IMR-90 (cell line): ENCODE data around the gene PRADC1. TPM values are rescaled to one million over a fixed set of nuclear protein-coding genes. Genes with fewer than 3 reads are reported as not detected.

Experiments
- ATAC-seq: fragments of 200-7000 bp; cut with Tn5 transposase; 2 replicates; pipeline ENCODE4 v1.9.1; 2020; ENCODE audit warnings: low read depth, mild to moderate bottlenecking, moderate library complexity
- BruUV-seq: library from RNA; stranded (reverse); fragments of 400-500 nt; replicated peaks from 2 replicates; lab custom pipeline; 2021; lab: Mats Ljungman, UMichigan
- CTCF ChIA-PET: fragments of 300-600 bp; formaldehyde crosslinking; extraction: SDS; loops from one replicate; lab custom pipeline; 2021; ENCODE audit warnings: antibody characterized with exemption; lab: Yijun Ruan, JAX
- POLR2A ChIA-PET: fragments of 300-600 bp; sonication (Branson Sonifier 250); formaldehyde crosslinking; loops from one replicate; lab custom pipeline; 2022; ENCODE audit warnings: antibody characterized with exemption; ENCODE audit not compliant: unreplicated experiment; lab: Charles Lee
- DNase-seq: peaks from one replicate; pipeline ENCODE4 v3.0.0; 2013
- H2AFZ ChIP-seq: replicated peaks from 2 replicates; pipeline ENCODE3; 2013; ENCODE audit warnings: low read length, mild to moderate bottlenecking; ENCODE audit not compliant: poor library complexity
- H2AK5ac ChIP-seq: 2 replicates; pipeline ENCODE4 v1.6.1; 2013; ENCODE audit warnings: low read depth, low read length, inconsistent platforms
- H2AK9ac ChIP-seq: replicated peaks from 2 replicates; pipeline ENCODE3; 2013; ENCODE audit warnings: mild to moderate bottlenecking, low read depth, low read length, moderate library complexity; ENCODE audit not compliant: poor library complexity
- H2BK120ac ChIP-seq: 2 replicates; pipeline ENCODE4 v1.6.1; 2013; ENCODE audit warnings: low read depth, low read length, inconsistent platforms
- H2BK15ac ChIP-seq: 3 replicates; pipeline ENCODE4 v1.6.1; 2013; ENCODE audit warnings: low read depth, low read length, inconsistent platforms
- H2BK20ac ChIP-seq: 2 replicates; pipeline ENCODE4 v1.6.1; 2013; ENCODE audit warnings: low read depth, mild to moderate bottlenecking, inconsistent platforms, low read length, moderate library complexity
- H2BK5ac ChIP-seq: 2 replicates; pipeline ENCODE4 v1.6.1; 2013; ENCODE audit warnings: mild to moderate bottlenecking, low read depth, low read length, inconsistent platforms; ENCODE audit not compliant: poor library complexity, severe bottlenecking
- H3K14ac ChIP-seq: replicated peaks from 2 replicates; pipeline ENCODE4 v1.6.1; 2013; ENCODE audit warnings: low read depth, low read length, inconsistent platforms
- H3K18ac ChIP-seq: 2 replicates; pipeline ENCODE4 v1.6.1; 2013; ENCODE audit warnings: low read depth, low read length, control low read depth
- H3K23ac ChIP-seq: 2 replicates; pipeline ENCODE4 v1.6.1; 2013; ENCODE audit warnings: low read depth, low read length, inconsistent platforms
- H3K27ac ChIP-seq: 2 replicates; pipeline ENCODE4 v1.5.1; 2013; ENCODE audit warnings: mild to moderate bottlenecking, control low read depth, low read length; ENCODE audit not compliant: insufficient read depth
- H3K27me3 ChIP-seq: 2 replicates; pipeline ENCODE4 v1.6.1; 2013; ENCODE audit warnings: low read length; ENCODE audit not compliant: control insufficient read depth, insufficient read depth
- H3K36me3 ChIP-seq: 2 replicates; pipeline ENCODE4 v1.6.1; 2013; ENCODE audit warnings: low read length, mixed read lengths; ENCODE audit not compliant: control insufficient read depth, insufficient read depth
- H3K4ac ChIP-seq: 2 replicates; pipeline ENCODE4 v1.6.1; 2013; ENCODE audit warnings: low read depth, low read length, inconsistent platforms
- H3K4me1 ChIP-seq: 2 replicates; pipeline ENCODE4 v1.6.1; 2013; ENCODE audit warnings: low read length, mixed read lengths; ENCODE audit not compliant: control insufficient read depth, insufficient read depth
- H3K4me2 ChIP-seq: 2 replicates; pipeline ENCODE4 v1.6.1; 2013; ENCODE audit warnings: low read depth, mild to moderate bottlenecking, control low read depth, low read length, moderate library complexity
- H3K4me3 ChIP-seq: 2 replicates; pipeline ENCODE4 v1.5.1; 2013; ENCODE audit warnings: low read depth, mild to moderate bottlenecking, control low read depth, low read length, moderate library complexity; ENCODE audit not compliant: insufficient read depth
- H3K56ac ChIP-seq: 2 replicates; pipeline ENCODE4 v1.6.1; 2013; ENCODE audit warnings: low read length, inconsistent platforms; ENCODE audit not compliant: insufficient read depth; ENCODE audit errors: extremely low read depth
- H3K79me1 ChIP-seq, 2 experiments: 2 replicates each; pipeline ENCODE4 v1.6.1; 2013; ENCODE audit warnings: low read length in 2 of 2, inconsistent platforms in 1 of 2, low read depth in 1 of 2
- H3K9ac ChIP-seq: 2 replicates; pipeline ENCODE4 v1.6.1; 2013; ENCODE audit warnings: low read depth, low read length, control low read depth
- H3K9me1 ChIP-seq: 2 replicates; pipeline ENCODE4 v1.6.1; 2013; ENCODE audit warnings: low read length, inconsistent platforms; ENCODE audit not compliant: insufficient read depth
- H3K9me3 ChIP-seq: 2 replicates; pipeline ENCODE4 v1.6.1; 2013; ENCODE audit warnings: low read length; ENCODE audit not compliant: control insufficient read depth, insufficient read depth
- H4K20me1 ChIP-seq: 2 replicates; pipeline ENCODE4 v1.6.1; 2013; ENCODE audit warnings: low read length, inconsistent platforms; ENCODE audit not compliant: insufficient read depth
- H4K5ac ChIP-seq: 2 replicates; pipeline ENCODE4 v1.6.1; 2013; ENCODE audit warnings: mild to moderate bottlenecking, low read depth, low read length, control low read depth
- H4K8ac ChIP-seq, 2 experiments: 2 replicates each; pipeline ENCODE4 v1.6.1; 2013; ENCODE audit warnings: low read depth in 2 of 2, low read length in 2 of 2, control low read depth in 1 of 2, inconsistent platforms in 1 of 2
- H4K91ac ChIP-seq: 2 replicates; pipeline ENCODE4 v1.6.1; 2013; ENCODE audit warnings: low read depth, low read length, inconsistent platforms; ENCODE audit not compliant: insufficient read depth
- BHLHE40 ChIP-seq: fragments of 150-350 bp; IDR thresholded peaks from 2 replicates; pipeline ENCODE4 v1.6.1; 2016; ENCODE audit warnings: mild to moderate bottlenecking, low read depth, low read length
- FOS ChIP-seq: fragments of 150-350 bp; IDR thresholded peaks from 2 replicates; pipeline ENCODE4 v1.6.1; 2016; ENCODE audit warnings: low read depth, low read length
- MAFK ChIP-seq: IDR thresholded peaks from 2 replicates; pipeline ENCODE4 v1.6.1; 2012; ENCODE audit warnings: low read depth, low read length, improper control_type of control experiment
- MAZ ChIP-seq: IDR thresholded peaks from 2 replicates; pipeline ENCODE4 v1.6.1; 2012; ENCODE audit warnings: low read depth, mild to moderate bottlenecking, low read length, improper control_type of control experiment, moderate library complexity, borderline replicate concordance
- NFE2L2 ChIP-seq: fragments of 150-350 bp; IDR thresholded peaks from 2 replicates; pipeline ENCODE4 v1.6.1; 2016; ENCODE audit warnings: low read depth, mild to moderate bottlenecking, low read length
- POLR2A ChIP-seq: IDR thresholded peaks from 2 replicates; pipeline ENCODE4 v1.6.1; 2012; ENCODE audit warnings: mild to moderate bottlenecking, low read depth, low read length
- RAD21 ChIP-seq: IDR thresholded peaks from 2 replicates; pipeline ENCODE4 v1.6.1; 2012; ENCODE audit warnings: low read length, improper control_type of control experiment
- RCOR1 ChIP-seq: IDR thresholded peaks from 2 replicates; pipeline ENCODE4 v1.6.1; 2012; ENCODE audit warnings: mild to moderate bottlenecking, low read length, improper control_type of control experiment; ENCODE audit not compliant: insufficient replicate concordance
- RFX5 ChIP-seq: IDR thresholded peaks from 2 replicates; pipeline ENCODE4 v1.8.0; 2012; ENCODE audit warnings: low read depth, mild to moderate bottlenecking, low read length, moderate library complexity
- WGBS, 2 experiments: methylation state at CpG; one replicate each; pipeline versions ENCODE4 v1.1.5 to v1.1.7; 2013; ENCODE audit warnings: missing lambda C conversion rate in 2 of 2; ENCODE audit not compliant: insufficient read length in 1 of 2; ENCODE audit errors: extremely low coverage in 2 of 2; 5-methylcytosine and 5-hydroxymethylcytosine counted together
- dilution Hi-C: fragments of 300-500 bp; cut with HindIII; formaldehyde crosslinking; loops from one replicate; pipeline ENCODE4 v1.14.3; 2018; ENCODE audit warnings: low sequenced_read_pairs; ENCODE audit not compliant: unreplicated experiment
- in situ Hi-C: fragments of 300-500 bp; cut with MboI; formaldehyde crosslinking; loops from 3 replicates; pipeline ENCODE4 v1.14.3; 2019; ENCODE audit warnings: low sequenced_read_pairs, inconsistent platforms, mixed read lengths
- intact Hi-C: fragments of 100-400 bp; cut with micrococcal nuclease; formaldehyde crosslinking; loops from 2 replicates; pipeline ENCODE4 v1.10.0; 2022
- polyA plus RNA-seq, 3 experiments: library from polyadenylated mRNA; depleted of rRNA; stranded (reverse); fragments of >200 nt; gene quantifications; 2 replicates each; pipeline ENCODE4 v1.2.3, GENCODE V29; 2012; ENCODE audit warnings: low replicate concordance in 1 of 3
- total RNA-seq: library from RNA; depleted of rRNA; stranded (reverse); fragments of >200 nt; gene quantifications from 2 replicates; pipeline ENCODE4 v1.2.3, GENCODE V29; 2012
- TF ChIP-seq, protein P1 (sequence below): conservative IDR thresholded peaks from 2 replicates; pipeline ENCODE4 v1.5.1; 2012; ENCODE audit warnings: mild to moderate bottlenecking, low read depth, low read length, improper control_type of control experiment

Gene PRADC1
- total and polyA plus RNA-seq, 2 of the 4 experiments (the other 2 are of a cell fraction) = 13.1 to 18.4 TPM

- peaks cover 6% of the 10 kb centered on the region; the same call in 1 of the 2 replicates for H3K4me1 ChIP-seq
- no peak overlapping the region for H4K8ac ChIP-seq
- H3K14ac ChIP-seq = no peak overlapping the region
- in situ Hi-C loops = no loop called here
- CTCF ChIA-PET = interaction anchor here (1.0 to 2.4 kb wide), 7 partner anchors 11 to 319 kb away, joined by 3 to 11 read pairs (median 5); no protein-coding TSS in a partner anchor
- H2AK9ac ChIP-seq = no peak overlapping the region
- no peaks in the 10 kb centered on the region for H3K9me3 ChIP-seq
- no peak overlapping the region for H3K4ac ChIP-seq
- no peak overlapping the region for H2AFZ ChIP-seq
- H3K27me3 ChIP-seq = peaks cover 14% of the 10 kb centered on the region
- H3K36me3 ChIP-seq = no peaks in the 10 kb centered on the region
- no TSS peak for BruUV-seq
- intact Hi-C loops = loop anchor here (1.0 to 2.0 kb wide), 2 partner anchors 127 to 320 kb away; no protein-coding TSS in a partner anchor
- H3K4me3 ChIP-seq = no peak overlapping the region
- H4K20me1 ChIP-seq = no peaks in the 10 kb centered on the region
- dilution Hi-C loops = no loop called here
- H2BK120ac ChIP-seq = no peak overlapping the region
- DNase-seq = no peak
- H3K23ac ChIP-seq = no peak overlapping the region
- H2AK5ac ChIP-seq = no peak overlapping the region
- peaks cover 9 to 24% of the 10 kb centered on the region in 2 experiments; a peak in 3 of 4 replicates for H3K79me1 ChIP-seq
- no peak overlapping the region for H3K18ac ChIP-seq
- no peak overlapping the region for H4K91ac ChIP-seq
- 0 out of 2 replicates have a peak, but pooled peaks cover 5% of the 10 kb centered on the region for H3K9me1 ChIP-seq
- H4K5ac ChIP-seq = no peak overlapping the region
- TF ChIP-seq RCOR1 (no peak), POLR2A (no peak), BHLHE40 (no peak), RFX5 (no peak), MAFK (no peak), MAZ (no peak), NFE2L2 (no peak), RAD21 (no peak), FOS (no peak)
- TF ChIP-seq, protein P1, sequence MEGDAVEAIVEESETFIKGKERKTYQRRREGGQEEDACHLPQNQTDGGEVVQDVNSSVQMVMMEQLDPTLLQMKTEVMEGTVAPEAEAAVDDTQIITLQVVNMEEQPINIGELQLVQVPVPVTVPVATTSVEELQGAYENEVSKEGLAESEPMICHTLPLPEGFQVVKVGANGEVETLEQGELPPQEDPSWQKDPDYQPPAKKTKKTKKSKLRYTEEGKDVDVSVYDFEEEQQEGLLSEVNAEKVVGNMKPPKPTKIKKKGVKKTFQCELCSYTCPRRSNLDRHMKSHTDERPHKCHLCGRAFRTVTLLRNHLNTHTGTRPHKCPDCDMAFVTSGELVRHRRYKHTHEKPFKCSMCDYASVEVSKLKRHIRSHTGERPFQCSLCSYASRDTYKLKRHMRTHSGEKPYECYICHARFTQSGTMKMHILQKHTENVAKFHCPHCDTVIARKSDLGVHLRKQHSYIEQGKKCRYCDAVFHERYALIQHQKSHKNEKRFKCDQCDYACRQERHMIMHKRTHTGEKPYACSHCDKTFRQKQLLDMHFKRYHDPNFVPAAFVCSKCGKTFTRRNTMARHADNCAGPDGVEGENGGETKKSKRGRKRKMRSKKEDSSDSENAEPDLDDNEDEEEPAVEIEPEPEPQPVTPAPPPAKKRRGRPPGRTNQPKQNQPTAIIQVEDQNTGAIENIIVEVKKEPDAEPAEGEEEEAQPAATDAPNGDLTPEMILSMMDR = no peak
- no peak overlapping the region for H2BK15ac ChIP-seq
- peak overlapping the region; percentile 16; the same call in 1 of the 2 replicates for H3K27ac ChIP-seq
- no peak overlapping the region for H3K9ac ChIP-seq
- no peak overlapping the region for H3K56ac ChIP-seq
- H2BK5ac ChIP-seq = no peak overlapping the region
- H3K4me2 ChIP-seq = no peak overlapping the region
- ATAC-seq = no peak
- H2BK20ac ChIP-seq = no peak overlapping the region
- POLR2A ChIA-PET = no interaction called here
- WGBS, 2 experiments = 82% methylated on average over 5 of the region's 7 CpGs; no CpG with 5 or more reads in 1 of the 2 experiments
These were observed 21.0 kb downstream of the PRADC1 start for GRCh38 chr2:73212098-73212447.
